Prostate gland (tissue), 2 donors: ENCODE results near the gene PTPRG. TPM values are rescaled to one million over a fixed set of nuclear protein-coding genes. Genes with fewer than 3 reads are reported as not detected.

Source experiments
- DNase-seq: peaks from one replicate; pipeline ENCODE4 v3.0.0-alpha.2; 2019; ENCODE audit warnings: low spot score
- H3K27ac ChIP-seq, 2 donors: fragments of 200-600 bp; sonication (generic); 2 replicates each; pipeline ENCODE4 v1.5.1; 2017 to 2019
- H3K27me3 ChIP-seq: fragments of 200-600 bp; sonication (generic); replicated peaks from 2 replicates; pipeline ENCODE4 v1.5.1; 2019; ENCODE audit not compliant: insufficient read depth
- H3K36me3 ChIP-seq, 2 donors: fragments of 200-600 bp; sonication (generic); 1 replicate in 1 of 2; 2 replicates in 1 of 2; pipeline versions ENCODE4 v1.5.1 to v1.8.1; 2017 to 2019
- H3K4me1 ChIP-seq: fragments of 200-600 bp; sonication (generic); replicated peaks from 2 replicates; pipeline ENCODE4 v1.5.1; 2019
- H3K4me3 ChIP-seq, 2 donors: fragments of 200-600 bp; sonication (generic); 2 replicates each; pipeline ENCODE4 v1.5.1; 2017 to 2019
- H3K9me3 ChIP-seq: fragments of 200-600 bp; sonication (generic); 2 replicates; pipeline ENCODE4 v1.5.1; 2017
- CTCF ChIP-seq, 4 experiments: fragments of 200-600 bp in 2 of 4; fragments of 450-650 bp in 2 of 4; sonication (generic) in 2 of 4; IDR thresholded peaks; 1 replicate in 3 of 4; 2 replicates in 1 of 4; pipeline ENCODE4 v1.5.1; 2016 to 2019; ENCODE audit warnings: antibody characterized with exemption in 4 of 4, mild to moderate bottlenecking in 2 of 4, moderate library complexity in 2 of 4
- POLR2A ChIP-seq: fragments of 450-650 bp; IDR thresholded peaks from one replicate; pipeline ENCODE4 v1.6.1; 2016; ENCODE audit warnings: antibody characterized with exemption, mild to moderate bottlenecking
- POLR2AphosphoS5 ChIP-seq: sonication (generic); formaldehyde crosslinking; IDR thresholded peaks from one replicate; pipeline ENCODE4 v1.6.1; 2017; ENCODE audit warnings: antibody characterized with exemption
- WGBS: methylation state at CpG from one replicate; pipeline ENCODE4 v1.1.5; 2018; 5-methylcytosine and 5-hydroxymethylcytosine counted together
- intact Hi-C: fragments of 100-400 bp; cut with DNase I; formaldehyde crosslinking; loops from one replicate; pipeline ENCODE4 v1.14.2; 2022
- total RNA-seq, 2 donors: library from RNA; depleted of rRNA; stranded (reverse); fragments of >200 nt; gene quantifications; one replicate each; pipeline ENCODE4 v1.1.0, GENCODE V29; 2016

PTPRG gene
- total RNA-seq, 2 donors from 2014 or later, result 22.0 to 78.6 TPM

- H3K27ac ChIP-seq, result no peak overlapping the region
- TF ChIP-seq POLR2AphosphoS5 (no peak), CTCF (IDR thresholded peaks at IDR 0.05) (no peak), POLR2A (no peak)
- intact Hi-C loops, result loop anchor here (5.0 kb wide), 1 partner anchor 301 kb away; the partner anchor contains the start of gene PTPRG
- H3K9me3 ChIP-seq, result no peaks in the 10 kb centered on the region
- no peaks in the 10 kb centered on the region for H3K4me1 ChIP-seq
- H3K4me3 ChIP-seq, result no peak overlapping the region
- WGBS, result 80% methylated on average over 1 of the region's 1 CpG
- no peaks in the 10 kb centered on the region for H3K36me3 ChIP-seq
- no peak for DNase-seq
- no peaks in the 10 kb centered on the region for H3K27me3 ChIP-seq
Measured at GRCh38 chr3:61863579-61863978, 302.2 kb downstream of the PTPRG start.

- no peak overlapping the region for H3K27ac ChIP-seq
- WGBS, result 88% methylated on average over 1 of the region's 1 CpG
- H3K4me3 ChIP-seq, result no peak overlapping the region
- H3K4me1 ChIP-seq, result no peaks in the 10 kb centered on the region
- H3K36me3 ChIP-seq, result no peaks in the 10 kb centered on the region
- DNase-seq, result no peak
- H3K27me3 ChIP-seq, result no peaks in the 10 kb centered on the region
- TF ChIP-seq CTCF (IDR thresholded peaks at IDR 0.05) (no peak), POLR2AphosphoS5 (no peak), POLR2A (no peak)
- intact Hi-C loops, result loop anchor here (5.0 kb wide), 1 partner anchor 303 kb away; the partner anchor contains the start of gene PTPRG
- no peaks in the 10 kb centered on the region for H3K9me3 ChIP-seq
Measured at GRCh38 chr3:61864886-61865285, 303.5 kb downstream of the PTPRG start.

GRCh38 chr3:61865466-61866152 lies 304.2 kb downstream of the PTPRG start:
- no peaks in the 10 kb centered on the region for H3K27me3 ChIP-seq
- no peaks in the 10 kb centered on the region for H3K9me3 ChIP-seq
- no peak overlapping the region for H3K4me3 ChIP-seq
- no peak for TF ChIP-seq POLR2AphosphoS5
- no peak for TF ChIP-seq POLR2A
- TF ChIP-seq CTCF (IDR thresholded peaks at IDR 0.05), result no peak
- DNase-seq, result no peak
- no peaks in the 10 kb centered on the region for H3K36me3 ChIP-seq
- intact Hi-C loops, result no loop called here
- H3K27ac ChIP-seq, result no peak overlapping the region
- WGBS, result 83% methylated on average over 6 of the region's 6 CpGs
- no peaks in the 10 kb centered on the region for H3K4me1 ChIP-seq

- TF ChIP-seq POLR2AphosphoS5, result no peak
- TF ChIP-seq POLR2A, result no peak
- TF ChIP-seq CTCF (IDR thresholded peaks at IDR 0.05), result no peak
- intact Hi-C loops, result no loop called here
- 94% methylated on average over 2 of the region's 2 CpGs for WGBS
- H3K27me3 ChIP-seq, result no peaks in the 10 kb centered on the region
- no peaks in the 10 kb centered on the region for H3K9me3 ChIP-seq
- no peak overlapping the region for H3K4me3 ChIP-seq
- no peak for DNase-seq
- no peaks in the 10 kb centered on the region for H3K36me3 ChIP-seq
- no peaks in the 10 kb centered on the region for H3K4me1 ChIP-seq
- H3K27ac ChIP-seq, result no peak overlapping the region
Measured at GRCh38 chr3:61866153-61866542, 304.8 kb downstream of the PTPRG start.

- intact Hi-C loops, result no loop called here
- TF ChIP-seq POLR2A (no peak), POLR2AphosphoS5 (no peak), CTCF (IDR thresholded peaks at IDR 0.05) (no peak)
- DNase-seq, result no peak
- Histone ChIP-seq H3K4me3 (no peak overlapping the region), H3K27ac (no peak overlapping the region), H3K36me3 (no peaks in the 10 kb centered on the region), H3K4me1 (no peaks in the 10 kb centered on the region), H3K27me3 (no peaks in the 10 kb centered on the region), H3K9me3 (no peaks in the 10 kb centered on the region)
- WGBS, result 95% methylated on average over 7 of the region's 7 CpGs
Measured at GRCh38 chr3:61866961-61867461, 305.6 kb downstream of the PTPRG start.
